Cortex of kidney (tissue), 1 donor: ENCODE measurements around the gene C15orf40.
"Not testable (repeated sequence)": the region's sequence is repeated elsewhere in the genome, so short reads cannot be mapped to it uniquely, and the experiment has no call there.

Experiments used
- DNase-seq: peaks from one replicate; lab custom pipeline; 2025; lab: John Stamatoyannopoulos, UW

The C15orf40 gene

GRCh38 chr15:82951472-82952157 is 59.8 kb downstream of the C15orf40 start:
- no peak for DNase-seq

- DNase-seq: no peak
Observed at GRCh38 chr15:82950746-82951370, 60.6 kb downstream of the C15orf40 start.

- no peak for DNase-seq
Observed at GRCh38 chr15:82950295-82950694, 61.1 kb downstream of the C15orf40 start.

- no peak for DNase-seq
Observed at GRCh38 chr15:82946155-82946701, 65.2 kb downstream of the C15orf40 start.

GRCh38 chr15:82945326-82945725 is 66.1 kb downstream of the C15orf40 start:
- no peak for DNase-seq

GRCh38 chr15:82944821-82945220 is 66.6 kb downstream of the C15orf40 start:
- no peak for DNase-seq

- no peak for DNase-seq
Observed at GRCh38 chr15:82944056-82944455, 67.4 kb downstream of the C15orf40 start.

- no peak for DNase-seq
Observed at GRCh38 chr15:82943176-82943575, 68.3 kb downstream of the C15orf40 start.

- DNase-seq: no peak
Observed at GRCh38 chr15:82942691-82943090, 68.7 kb downstream of the C15orf40 start.

GRCh38 chr15:82939678-82940077 is 71.8 kb downstream of the C15orf40 start:
- DNase-seq: not testable (repeated sequence)
